GM12878 (cell line): ENCODE results near the gene PCLAF. TPM values are rescaled to one million over a fixed set of nuclear protein-coding genes. Genes with fewer than 3 reads are reported as not detected.

Experiments used
- ATAC-seq: fragments of 200-7000 bp; cut with Tn5 transposase; 3 replicates; pipeline ENCODE4 v1.9.1; 2020; ENCODE audit warnings: mild to moderate bottlenecking, moderate library complexity
- BruUV-seq: library from RNA; stranded (reverse); fragments of 400-500 nt; replicated peaks from 2 replicates; lab custom pipeline; 2021; lab: Mats Ljungman, UMichigan
- CTCF ChIA-PET: fragments of 300-600 bp; sonication (Branson Sonifier 250); formaldehyde crosslinking; extraction: SDS; loops from one replicate; lab custom pipeline; 2021; ENCODE audit warnings: inconsistent platforms; lab: Yijun Ruan, JAX
- POLR2A ChIA-PET: fragments of 350-600 bp; formaldehyde crosslinking; extraction: SDS; loops from one replicate; lab custom pipeline; 2021; ENCODE audit warnings: inconsistent platforms; lab: Charles Lee
- RAD21 ChIA-PET: fragments of 300-600 bp; sonication (Branson Sonifier 250); formaldehyde crosslinking; loops from one replicate; lab custom pipeline; 2023; ENCODE audit warnings: antibody characterized with exemption; ENCODE audit not compliant: unreplicated experiment; lab: Charles Lee
- SMC1A ChIA-PET: fragments of 300-600 bp; sonication (Branson Sonifier 250); formaldehyde crosslinking; loops from one replicate; lab custom pipeline; 2023; ENCODE audit not compliant: unreplicated experiment, uncharacterized antibody; lab: Charles Lee
- DNase-seq: peaks from one replicate; pipeline ENCODE4 v3.0.0-alpha.2; 2011; ENCODE audit warnings: low read depth, low spot score
- FAIRE-seq: peaks from 3 replicates; lab custom pipeline; 2011; peaks lifted over from hg19 to GRCh38; lab: Jason Lieb, UNC
- H2AFZ ChIP-seq: 2 replicates; pipeline ENCODE4 v1.6.0; 2011; ENCODE audit warnings: low read depth, low read length, control low read depth; ENCODE audit not compliant: control insufficient read depth
- H3K27ac ChIP-seq: 2 replicates; pipeline ENCODE4 v1.5.1; 2011; ENCODE audit warnings: control low read depth; ENCODE audit not compliant: control insufficient read depth, insufficient read depth
- H3K27me3 ChIP-seq, 2 experiments: replicated peaks in 1 of 2; 2 replicates each; pipeline versions ENCODE4 v1.6.0 to v1.6.1; 2011; ENCODE audit warnings: low read length in 1 of 2; ENCODE audit not compliant: control insufficient read depth in 2 of 2, insufficient read depth in 2 of 2
- H3K36me3 ChIP-seq, 2 experiments: 2 replicates each; pipeline ENCODE4 v1.5.1; 2011; ENCODE audit warnings: low read length in 1 of 2; ENCODE audit not compliant: control insufficient read depth in 2 of 2, insufficient read depth in 2 of 2
- H3K4me1 ChIP-seq: 2 replicates; pipeline ENCODE4 v1.6.1; 2011; ENCODE audit warnings: mild to moderate bottlenecking, low read length, moderate library complexity, mixed read lengths; ENCODE audit not compliant: control insufficient read depth, insufficient read depth
- H3K4me2 ChIP-seq: 2 replicates; pipeline ENCODE4 v1.6.0; 2011; ENCODE audit warnings: control low read depth; ENCODE audit not compliant: control insufficient read depth, insufficient read depth
- H3K4me3 ChIP-seq: fragments of 200-600 bp; sonication (generic); 2 replicates; pipeline ENCODE4 v1.5.1; 2016
- H3K79me2 ChIP-seq: 2 replicates; pipeline ENCODE4 v1.6.0; 2011; ENCODE audit warnings: low read length; ENCODE audit not compliant: control insufficient read depth, insufficient read depth
- H3K9ac ChIP-seq: 2 replicates; pipeline ENCODE4 v1.8.0; 2011; ENCODE audit warnings: low read length, control low read depth, mixed read lengths; ENCODE audit not compliant: control insufficient read depth, insufficient read depth
- H3K9me3 ChIP-seq: replicated peaks from 3 replicates; pipeline ENCODE4 v1.5.1; 2011; ENCODE audit warnings: mild to moderate bottlenecking, low read length; ENCODE audit not compliant: control insufficient read depth, insufficient read depth
- H4K20me1 ChIP-seq: 2 replicates; pipeline ENCODE4 v1.6.0; 2011; ENCODE audit not compliant: control insufficient read depth, insufficient read depth
- ASH2L ChIP-seq: fragments of 300-600, 200-600 bp; sonication (generic); IDR thresholded peaks from 2 replicates; pipeline ENCODE4 v1.6.1; 2017; ENCODE audit warnings: low read depth, mild to moderate bottlenecking, borderline replicate concordance
- PRDM15 ChIP-seq: fragments of 450-650 bp; formaldehyde crosslinking; IDR thresholded peaks from 2 replicates; pipeline ENCODE4 v1.4.0; 2020; ENCODE audit warnings: mild to moderate bottlenecking, moderate library complexity
- RFX5 ChIP-seq: IDR thresholded peaks from 2 replicates; pipeline ENCODE4 v1.6.1; 2011; ENCODE audit warnings: low read depth, low read length, improper control_type of control experiment
- WGBS: methylation state at CpG from one replicate; pipeline ENCODE4 v1.1.6; 2016; ENCODE audit warnings: low lambda C conversion rate; ENCODE audit not compliant: insufficient replicate concordance, insufficient coverage; ENCODE audit errors: missing lambda C conversion rate; 5-methylcytosine and 5-hydroxymethylcytosine counted together
- in situ Hi-C: fragments of 300-500 bp; cut with MboI; formaldehyde crosslinking; loops from 9 replicates; pipeline ENCODE4 v1.14.3; 2018; ENCODE audit warnings: mixed read lengths
- intact Hi-C: fragments of 100-400 bp; cut with micrococcal nuclease; formaldehyde crosslinking; loops from one replicate; pipeline ENCODE4 v1.14.2; 2022; ENCODE audit not compliant: unreplicated experiment
- polyA plus RNA-seq, 11 experiments: library from polyadenylated mRNA; depleted of rRNA in 4 of 11; unstranded in 6 of 11; stranded (reverse) in 5 of 11; fragments of >200 nt; fragmentation: Nextera tagmentation in 4 of 11; fragmentation: Illumina TruSeq in 1 of 11; extraction: Ambion mirVana in 4 of 11; extraction: Trizol in 1 of 11; gene quantifications; 1 replicate in 1 of 11; 2 replicates in 10 of 11; pipeline versions ENCODE4 v1.2.1 to v1.2.3, GENCODE V29; 2011 to 2016; ENCODE audit warnings: inconsistent platforms in 2 of 11, missing spikeins in 2 of 11, low read depth in 1 of 11
- total RNA-seq, 4 experiments: library from RNA; depleted of rRNA in 3 of 4; stranded (reverse); fragments of >200 nt in 3 of 4; fragmentation: Illumina TruSeq in 1 of 4; extraction: Trizol in 1 of 4; gene quantifications; 2 replicates each; pipeline versions ENCODE4 v1.2.1 to v1.2.3, GENCODE V29; 2013 to 2021

The PCLAF gene
- total and polyA plus RNA-seq, 10 of the 15 experiments (the other 5 are each of a cell fraction or from before 2014, with no cell fraction given) = 79.0 to 627 (median 343) TPM

GRCh38 chr15:64389036-64389435 lies 7.8 kb upstream of the PCLAF start:
- Histone ChIP-seq H3K9me3 (no peaks in the 10 kb centered on the region; the same call in 2 of the 3 replicates), H3K4me2 (peak overlapping the region; percentile 77), H3K79me2 (peaks cover 15% of the 10 kb centered on the region), H2AFZ (no peak overlapping the region), H3K36me3 (no peaks in the 10 kb centered on the region), H3K4me1 (no peaks in the 10 kb centered on the region), H3K27me3 (no peaks in the 10 kb centered on the region), H3K27ac (no peak overlapping the region), H3K9ac (no peak overlapping the region), H3K4me3 (peak overlapping the region; percentile 92; the same call in 1 of the 2 replicates), H4K20me1 (no peaks in the 10 kb centered on the region)
- no TSS peak for BruUV-seq
- ChIA-PET SMC1A (no interaction called here), POLR2A (no interaction called here), RAD21 (no interaction called here), CTCF (interaction anchor here (1.3 kb wide), 1 partner anchor 265 kb away, joined by 3 read pairs; no protein-coding TSS in a partner anchor)
- ATAC-seq (no peak), DNase-seq (no peak), FAIRE-seq (no peak)
- intact Hi-C loops = loop anchor here (5.0 to 10.0 kb wide), 3 partner anchors 73 to 294 kb away; partner anchors contain the start of genes CIAO2A, SNX1 and ZNF609
- TF ChIP-seq RFX5 = no peak
- no peak for TF ChIP-seq ASH2L
- no peak for TF ChIP-seq PRDM15 (CRISPR knock-in tag)
- WGBS = 93% methylated on average over 5 of the region's 5 CpGs
- in situ Hi-C loops = no loop called here
